GM10248 (cell line): ENCODE data around the gene LETM1.

Source experiments
- CTCF ChIA-PET: fragments of 300-600 bp; sonication (Branson Sonifier 250); formaldehyde crosslinking; extraction: SDS; loops from one replicate; lab custom pipeline; 2021; ENCODE audit warnings: antibody characterized with exemption; lab: Yijun Ruan, JAX
- POLR2A ChIA-PET: fragments of 350-650 bp; sonication (Branson Sonifier 250); formaldehyde crosslinking; extraction: SDS; loops from one replicate; lab custom pipeline; 2020; ENCODE audit warnings: antibody characterized with exemption; lab: Yijun Ruan, JAX
- DNase-seq: peaks from one replicate; pipeline ENCODE4 v3.0.0; 2012; ENCODE audit errors: extremely low spot score
- CTCF ChIP-seq: IDR thresholded peaks from 2 replicates; pipeline ENCODE4 v1.5.1; 2012; ENCODE audit warnings: mild to moderate bottlenecking, low read depth; ENCODE audit errors: extremely low read depth, missing control alignments, control extremely low read depth

LETM1 gene

GRCh38 chr4:1890979-1891570 is 35.1 kb upstream of the LETM1 start:
- POLR2A ChIA-PET = no interaction called here
- DNase-seq = no peak
- no peak for TF ChIP-seq CTCF
- CTCF ChIA-PET = interaction anchor here (1.1 to 9.5 kb wide), 3 partner anchors 9 to 165 kb away, joined by 3 to 116 read pairs (median 4); no protein-coding TSS in a partner anchor

- ChIA-PET POLR2A (no interaction called here), CTCF (interaction anchor here (0.7 to 9.5 kb wide), 6 partner anchors 12 to 30 kb away, joined by 3 to 116 read pairs (median 4); no protein-coding TSS in a partner anchor)
- no peak for DNase-seq
- TF ChIP-seq CTCF = no peak
Observed at GRCh38 chr4:1887052-1887451, 31.1 kb upstream of the LETM1 start.

GRCh38 chr4:1885414-1885813 is 29.5 kb upstream of the LETM1 start:
- no peak for DNase-seq
- no peak for TF ChIP-seq CTCF
- ChIA-PET CTCF (interaction anchor here (1.3 to 9.5 kb wide), 2 partner anchors 15 to 72 kb away, joined by 3 to 116 read pairs; no protein-coding TSS in a partner anchor), POLR2A (no interaction called here)

- ChIA-PET CTCF (interaction anchor here (1.5 to 9.5 kb wide), 3 partner anchors 16 to 136 kb away, joined by 4 to 116 read pairs (median 4); no protein-coding TSS in a partner anchor), POLR2A (no interaction called here)
- no peak for DNase-seq
- no peak for TF ChIP-seq CTCF
Observed at GRCh38 chr4:1883583-1883982, 27.6 kb upstream of the LETM1 start.

- no peak for TF ChIP-seq CTCF
- ChIA-PET CTCF (interaction anchor here (0.9 to 9.5 kb wide), 5 partner anchors 17 to 189 kb away, joined by 3 to 116 read pairs (median 4); no protein-coding TSS in a partner anchor), POLR2A (no interaction called here)
- DNase-seq = no peak
Observed at GRCh38 chr4:1882850-1883271, 26.9 kb upstream of the LETM1 start.

- POLR2A ChIA-PET = no interaction called here
- no peak for DNase-seq
- TF ChIP-seq CTCF = no peak
- CTCF ChIA-PET = no interaction called here
Observed at GRCh38 chr4:1880332-1880731, 24.4 kb upstream of the LETM1 start.
